GM18526 (cell line): ENCODE measurements around the gene KCNQ4.

Experiments used
- POLR2A ChIP-seq: IDR thresholded peaks from 3 replicates; pipeline ENCODE4 v1.6.1; 2011; ENCODE audit not compliant: insufficient read length; ENCODE audit errors: extremely low read depth

The KCNQ4 gene

GRCh38 chr1:40808909-40809308 is 25.3 kb downstream of the KCNQ4 start:
- no peak for TF ChIP-seq POLR2A

- no peak for TF ChIP-seq POLR2A
Observed at GRCh38 chr1:40810927-40811326, 27.3 kb downstream of the KCNQ4 start.

- TF ChIP-seq POLR2A = no peak
Observed at GRCh38 chr1:40815420-40815819, 31.8 kb downstream of the KCNQ4 start.

- TF ChIP-seq POLR2A = no peak
Observed at GRCh38 chr1:40817791-40818263, 34.2 kb downstream of the KCNQ4 start.

GRCh38 chr1:40818264-40818961 is 34.8 kb downstream of the KCNQ4 start:
- TF ChIP-seq POLR2A = peak; percentile 24

- no peak for TF ChIP-seq POLR2A
Observed at GRCh38 chr1:40819101-40819500, 35.5 kb downstream of the KCNQ4 start.

- TF ChIP-seq POLR2A = no peak
Observed at GRCh38 chr1:40820251-40820797, 36.7 kb downstream of the KCNQ4 start.

- TF ChIP-seq POLR2A = no peak
Observed at GRCh38 chr1:40820911-40821693, 37.5 kb downstream of the KCNQ4 start.

GRCh38 chr1:40822890-40823289 is 39.3 kb downstream of the KCNQ4 start:
- no peak for TF ChIP-seq POLR2A

- TF ChIP-seq POLR2A = no peak
Observed at GRCh38 chr1:40823345-40823744, 39.8 kb downstream of the KCNQ4 start.

GRCh38 chr1:40823983-40824382 is 40.4 kb downstream of the KCNQ4 start:
- no peak for TF ChIP-seq POLR2A

- TF ChIP-seq POLR2A = no peak
Observed at GRCh38 chr1:40824591-40825434, 41.2 kb downstream of the KCNQ4 start.

GRCh38 chr1:40825435-40825788 is 41.8 kb downstream of the KCNQ4 start:
- TF ChIP-seq POLR2A = no peak

- no peak for TF ChIP-seq POLR2A
Observed at GRCh38 chr1:40825996-40826395, 42.4 kb downstream of the KCNQ4 start.

- no peak for TF ChIP-seq POLR2A
Observed at GRCh38 chr1:40829631-40830245, 46.2 kb downstream of the KCNQ4 start.
